H1 (cell line): ENCODE results near the gene CXCL16. TPM values are rescaled to one million over a fixed set of nuclear protein-coding genes. Genes with fewer than 3 reads are reported as not detected.

ENCODE experiments used
- CTCF ChIA-PET: fragments of 300-600 bp; sonication (Branson Sonifier 250); formaldehyde crosslinking; loops from one replicate; lab custom pipeline; 2021; ENCODE audit not compliant: partially characterized antibody; lab: Charles Lee
- POLR2A ChIA-PET: fragments of 300-600 bp; sonication (Branson Sonifier 250); formaldehyde crosslinking; loops from one replicate; lab custom pipeline; 2021; ENCODE audit warnings: inconsistent platforms; ENCODE audit not compliant: partially characterized antibody; lab: Charles Lee
- DNase-seq, 2 experiments: peaks; one replicate each; pipeline versions ENCODE4 v3.0.0 to v3.0.0-alpha.2; 2010 to 2022; ENCODE audit warnings: low spot score in 2 of 2, low read depth in 1 of 2, mixed read lengths in 1 of 2
- FAIRE-seq: peaks from 2 replicates; lab custom pipeline; 2011; peaks lifted over from hg19 to GRCh38; lab: Jason Lieb, UNC
- H2AFZ ChIP-seq: 2 replicates; pipeline ENCODE4 v1.8.1; 2012; ENCODE audit warnings: low read length, inconsistent platforms
- H2AK5ac ChIP-seq: 2 replicates; pipeline ENCODE4 v1.6.1; 2013; ENCODE audit warnings: low read depth, low read length
- H2BK120ac ChIP-seq: replicated peaks from 2 replicates; pipeline ENCODE3; 2013; ENCODE audit warnings: low read depth, low read length, inconsistent platforms
- H2BK12ac ChIP-seq: 2 replicates; pipeline ENCODE4 v1.6.1; 2013; ENCODE audit warnings: low read depth, low read length
- H2BK15ac ChIP-seq: 2 replicates; pipeline ENCODE4 v1.6.1; 2013; ENCODE audit warnings: low read length
- H2BK20ac ChIP-seq: 2 replicates; pipeline ENCODE4 v1.6.1; 2013; ENCODE audit warnings: low read length
- H2BK5ac ChIP-seq: 2 replicates; pipeline ENCODE4 v1.6.1; 2013; ENCODE audit warnings: low read depth, low read length
- H3K14ac ChIP-seq: 2 replicates; pipeline ENCODE4 v1.6.1; 2013; ENCODE audit warnings: inconsistent platforms; ENCODE audit not compliant: insufficient read length
- H3K18ac ChIP-seq: 2 replicates; pipeline ENCODE4 v1.6.1; 2013; ENCODE audit warnings: low read length; ENCODE audit errors: extremely low read depth
- H3K23ac ChIP-seq: 2 replicates; pipeline ENCODE4 v1.6.1; 2013; ENCODE audit warnings: inconsistent platforms; ENCODE audit not compliant: insufficient read length
- H3K23me2 ChIP-seq: 2 replicates; pipeline ENCODE4 v1.6.1; 2013; ENCODE audit warnings: low read depth, low read length
- H3K27ac ChIP-seq: 2 replicates; pipeline ENCODE4 v1.6.1; 2011; ENCODE audit warnings: low read depth, low read length, inconsistent platforms
- H3K27me3 ChIP-seq, 4 experiments: replicated peaks in 1 of 4; 1 replicate in 1 of 4; 2 replicates in 3 of 4; pipeline versions ENCODE4 v1.6.1 to v1.8.1; 2011 to 2013; ENCODE audit warnings: low read length in 3 of 4, mild to moderate bottlenecking in 3 of 4, inconsistent platforms in 2 of 4, mixed read lengths in 2 of 4, moderate library complexity in 1 of 4; ENCODE audit not compliant: control insufficient read depth in 3 of 4, insufficient read depth in 3 of 4; ENCODE audit errors: extremely low read depth in 1 of 4
- H3K36me3 ChIP-seq, 4 experiments: 2 replicates each; pipeline versions ENCODE4 v1.6.1 to v1.8.1; 2011 to 2013; ENCODE audit warnings: mild to moderate bottlenecking in 4 of 4, low read length in 3 of 4, moderate library complexity in 2 of 4, control low read depth in 1 of 4, inconsistent platforms in 1 of 4; ENCODE audit not compliant: insufficient read depth in 4 of 4, control insufficient read depth in 2 of 4
- H3K4ac ChIP-seq: replicated peaks from 2 replicates; pipeline ENCODE3; 2013; ENCODE audit warnings: low read length, low read depth, mixed read lengths, inconsistent platforms; ENCODE audit not compliant: insufficient read length
- H3K4me1 ChIP-seq, 4 experiments: replicated peaks in 1 of 4; 1 replicate in 1 of 4; 2 replicates in 3 of 4; pipeline versions ENCODE4 v1.6.1 to v1.8.1; 2011 to 2013; ENCODE audit warnings: low read length in 3 of 4, inconsistent platforms in 2 of 4, mixed read lengths in 1 of 4; ENCODE audit not compliant: insufficient read depth in 4 of 4, control insufficient read depth in 3 of 4
- H3K4me2 ChIP-seq, 2 experiments: 2 replicates each; pipeline versions ENCODE4 v1.6.1 to v1.8.1; 2011 to 2013; ENCODE audit warnings: low read depth in 2 of 2, low read length in 2 of 2, control low read depth in 1 of 2, inconsistent platforms in 1 of 2, mild to moderate bottlenecking in 1 of 2; ENCODE audit not compliant: insufficient read depth in 1 of 2
- H3K4me3 ChIP-seq, 4 experiments: fragments of 200-600, 300-600 bp in 1 of 4; sonication (generic), shearing (Covaris generic), sonication (Bioruptor Twin) in 1 of 4; 2 replicates each; pipeline versions ENCODE4 v1.5.1 to v1.8.1; 2011 to 2016; ENCODE audit warnings: low read length in 4 of 4, low read depth in 3 of 4, control low read depth in 2 of 4, inconsistent platforms in 2 of 4, mild to moderate bottlenecking in 2 of 4, mixed read lengths in 1 of 4, moderate library complexity in 1 of 4; ENCODE audit not compliant: insufficient read depth in 2 of 4; ENCODE audit errors: extremely low read depth in 1 of 4
- H3K56ac ChIP-seq: replicated peaks from 2 replicates; pipeline ENCODE3; 2013; ENCODE audit warnings: low read depth, mild to moderate bottlenecking, mixed read lengths, low read length, inconsistent platforms; ENCODE audit not compliant: insufficient read length
- H3K79me1 ChIP-seq: 2 replicates; pipeline ENCODE4 v1.6.1; 2013; ENCODE audit warnings: low read depth, low read length, control low read depth
- H3K79me2 ChIP-seq, 2 experiments: 2 replicates each; pipeline versions ENCODE4 v1.6.1 to v1.8.1; 2012 to 2013; ENCODE audit warnings: low read length in 2 of 2, mild to moderate bottlenecking in 2 of 2, inconsistent platforms in 1 of 2; ENCODE audit not compliant: insufficient read depth in 2 of 2, control insufficient read depth in 1 of 2
- H3K9ac ChIP-seq, 4 experiments: replicated peaks in 1 of 4; 1 replicate in 1 of 4; 2 replicates in 3 of 4; pipeline versions ENCODE4 v1.6.1 to v1.8.1; 2011 to 2013; ENCODE audit warnings: low read depth in 3 of 4, low read length in 3 of 4, control low read depth in 2 of 4, mild to moderate bottlenecking in 2 of 4, moderate library complexity in 2 of 4, inconsistent platforms in 1 of 4; ENCODE audit errors: extremely low read depth in 1 of 4
- H3K9me3 ChIP-seq, 2 experiments: 2 replicates each; pipeline versions ENCODE4 v1.6.1 to v1.8.1; 2012 to 2013; ENCODE audit warnings: mild to moderate bottlenecking in 2 of 2, moderate library complexity in 2 of 2, control low read depth in 1 of 2, inconsistent platforms in 1 of 2, low read depth in 1 of 2, low read length in 1 of 2, mixed read lengths in 1 of 2; ENCODE audit not compliant: insufficient read depth in 2 of 2
- H4K20me1 ChIP-seq, 2 experiments: replicated peaks in 1 of 2; 2 replicates each; pipeline versions ENCODE3 to v1.8.1; 2011 to 2013; ENCODE audit warnings: inconsistent platforms in 2 of 2, low read length in 2 of 2, mild to moderate bottlenecking in 1 of 2; ENCODE audit not compliant: insufficient read depth in 2 of 2, control insufficient read depth in 1 of 2
- H4K5ac ChIP-seq: 2 replicates; pipeline ENCODE4 v1.6.1; 2013; ENCODE audit warnings: low read length, low read depth, mixed read lengths, inconsistent platforms; ENCODE audit not compliant: insufficient read length
- H4K8ac ChIP-seq: 2 replicates; pipeline ENCODE4 v1.8.0; 2013; ENCODE audit warnings: mild to moderate bottlenecking, moderate library complexity, low read length, inconsistent platforms; ENCODE audit not compliant: insufficient read depth; ENCODE audit errors: extremely low read depth
- H4K91ac ChIP-seq: replicated peaks from 2 replicates; pipeline ENCODE3; 2013; ENCODE audit warnings: low read length, mixed read lengths, inconsistent platforms; ENCODE audit not compliant: insufficient read length
- BCL11A ChIP-seq, 2 experiments: IDR thresholded peaks; one replicate each; pipeline ENCODE4 v1.6.1; 2011; ENCODE audit warnings: low read depth in 2 of 2, low read length in 2 of 2, mild to moderate bottlenecking in 2 of 2
- CBX8 ChIP-seq: fragments of 300-800, 300-1000 bp; sonication (generic); IDR thresholded peaks from 2 replicates; pipeline ENCODE4 v1.7.1; 2016; ENCODE audit warnings: low read depth, low read length, borderline replicate concordance
- EP300 ChIP-seq, 2 experiments: IDR thresholded peaks; 1 replicate in 1 of 2; 2 replicates in 1 of 2; pipeline ENCODE4 v1.6.1; 2011 to 2012; ENCODE audit warnings: low read depth in 2 of 2, low read length in 2 of 2, mild to moderate bottlenecking in 2 of 2, borderline replicate concordance in 1 of 2, inconsistent platforms in 1 of 2, moderate library complexity in 1 of 2
- POLR2A ChIP-seq, 2 experiments: IDR thresholded peaks; 1 replicate in 1 of 2; 2 replicates in 1 of 2; pipeline ENCODE4 v1.6.1; 2011; ENCODE audit warnings: low read depth in 2 of 2, low read length in 2 of 2, mild to moderate bottlenecking in 2 of 2; ENCODE audit errors: control extremely low read depth in 1 of 2
- SIN3A ChIP-seq, 2 experiments: IDR thresholded peaks in 1 of 2; conservative IDR thresholded peaks in 1 of 2; 2 replicates each; pipeline ENCODE4 v1.6.1; 2011 to 2012; ENCODE audit warnings: low read length in 2 of 2, improper control_type of control experiment in 1 of 2, low read depth in 1 of 2, mild to moderate bottlenecking in 1 of 2
- WGBS, 2 experiments: shearing (Covaris generic) in 1 of 2; methylation state at CpG; one replicate each; pipeline versions ENCODE4 v1.1.6 to v1.1.7; 2013 to 2015; ENCODE audit warnings: low lambda C conversion rate in 2 of 2, mixed read lengths in 2 of 2, inconsistent platforms in 1 of 2, low coverage in 1 of 2, missing lambda C conversion rate in 1 of 2; ENCODE audit not compliant: insufficient replicate concordance in 2 of 2, insufficient coverage in 1 of 2, insufficient read length in 1 of 2; ENCODE audit errors: extremely low coverage in 1 of 2, missing lambda C conversion rate in 1 of 2; 5-methylcytosine and 5-hydroxymethylcytosine counted together
- polyA plus RNA-seq, 7 experiments: library from polyadenylated mRNA; depleted of rRNA in 3 of 7; stranded (reverse) in 5 of 7; unstranded in 2 of 7; fragments of >200 nt in 5 of 7; fragments of 200-250 nt in 2 of 7; gene quantifications; 1 replicate in 5 of 7; 2 replicates in 1 of 7; 4 replicates in 1 of 7; pipeline versions ENCODE4 v1.2.1 to v1.2.3, GENCODE V29; 2011 to 2013; ENCODE audit warnings: missing spikeins in 2 of 7, mixed read lengths in 2 of 7
- total RNA-seq: library from RNA; stranded (reverse); fragmentation: NEBNext Ultra II Directional; extraction: Animal tissue kit (Norgen Biotek cat#: 25700); gene quantifications from 2 replicates; pipeline ENCODE4 v1.2.1, GENCODE V29; 2021

Gene CXCL16
- total and polyA plus RNA-seq, 2 of the 8 experiments (the other 6 are each of a cell fraction or from before 2014, with no cell fraction given), result 3.5 to 4.8 TPM

GRCh38 chr17:4742133-4742532, 2.4 kb upstream of the CXCL16 start:
- H3K4me1 ChIP-seq, result peaks cover 0 to 12% (median 7%) of the 10 kb centered on the region in 4 experiments; a peak in 5 of 7 replicates
- H3K9me3 ChIP-seq, result no peaks in the 10 kb centered on the region; a peak in 1 of 4 replicates
- H3K4me3 ChIP-seq, result no peak overlapping the region
- TF ChIP-seq CBX8, result no peak
- TF ChIP-seq EP300 (IDR thresholded peaks at IDR 0.05; ENCODE audit: borderline replicate concordance in 1 of 2, low read depth in 2 of 2, low read length in 2 of 2), result no peak
- no peak for TF ChIP-seq SIN3A (conservative IDR thresholded peaks at IDR 0.05 in 1 of 2, IDR thresholded peaks at IDR 0.05 in 1 of 2; ENCODE audit: low read depth in 1 of 2, low read length in 2 of 2)
- TF ChIP-seq BCL11A (IDR thresholded peaks at IDR 0.05; ENCODE audit: low read depth in 2 of 2, low read length in 2 of 2), result no peak
- TF ChIP-seq POLR2A (IDR thresholded peaks at IDR 0.05; ENCODE audit: control extremely low read depth in 1 of 2, low read depth in 2 of 2, low read length in 2 of 2), result no peak
- no peak overlapping the region for H3K4ac ChIP-seq
- no peak overlapping the region for H3K9ac ChIP-seq
- no peaks in the 10 kb centered on the region for H3K79me2 ChIP-seq
- H3K27ac ChIP-seq, result no peak overlapping the region
- H4K5ac ChIP-seq, result no peak overlapping the region
- H3K56ac ChIP-seq, result no peak overlapping the region
- DNase-seq (no peak), FAIRE-seq (no peak)
- H2AK5ac ChIP-seq, result no peak overlapping the region
- no peak overlapping the region for H3K18ac ChIP-seq
- no peaks in the 10 kb centered on the region; a peak in 1 of 8 replicates for H3K36me3 ChIP-seq
- ChIA-PET CTCF (interaction anchor here (0.7 to 1.3 kb wide), 6 partner anchors 9 to 149 kb away, joined by 3 to 5 read pairs (median 3); partner anchors contain the start of gene PSMB6), POLR2A (no interaction called here)
- H3K23me2 ChIP-seq, result peaks cover 21% of the 10 kb centered on the region; the same call in 1 of the 2 replicates
- H2BK12ac ChIP-seq, result no peak overlapping the region
- WGBS, 2 experiments, result 83% methylated on average over 9 of the region's 9 CpGs; no CpG with 5 or more reads in 1 of the 2 experiments
- no peak overlapping the region for H3K4me2 ChIP-seq
- H4K8ac ChIP-seq, result no peak overlapping the region
- H3K23ac ChIP-seq, result no peak overlapping the region
- H3K27me3 ChIP-seq, result peaks cover 29 to 61% (median 47%) of the 10 kb centered on the region in 4 experiments
- H3K14ac ChIP-seq, result no peak overlapping the region
- H2BK20ac ChIP-seq, result no peak overlapping the region
- H2BK120ac ChIP-seq, result no peak overlapping the region
- no peaks in the 10 kb centered on the region for H3K79me1 ChIP-seq
- H2BK15ac ChIP-seq, result no peak overlapping the region
- H4K20me1 ChIP-seq, result no peaks in the 10 kb centered on the region
- H2BK5ac ChIP-seq, result no peak overlapping the region
- no peak overlapping the region for H4K91ac ChIP-seq
- no peak overlapping the region for H2AFZ ChIP-seq
